ENCODE measurements around the gene SSBP3. TPM values are rescaled to one million over a fixed set of nuclear protein-coding genes. Genes with fewer than 3 reads are reported as not detected.

Gene SSBP3
- total RNA-seq, 4 donors from 2014 or later: 32.8 to 63.4 (median 47.4) TPM

DNA sequence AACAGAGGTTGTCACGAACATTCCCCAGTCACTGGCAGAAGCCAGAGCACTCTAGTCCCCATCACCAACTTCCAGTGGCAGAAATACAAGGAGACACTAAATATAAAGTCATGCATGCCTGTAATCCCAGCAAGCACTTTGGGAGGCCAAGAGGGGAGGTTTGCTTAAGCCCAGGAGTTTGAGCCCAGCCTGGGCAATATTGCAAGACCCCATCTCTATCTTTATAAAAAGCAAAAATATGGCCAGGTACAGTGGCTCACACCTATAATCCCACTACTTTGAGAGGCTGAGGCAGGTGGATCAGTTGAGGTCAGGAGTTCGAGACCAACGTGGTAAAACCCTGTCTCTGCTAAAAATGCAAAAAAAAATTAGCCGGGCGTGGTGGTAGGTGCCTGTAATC lies 212.7 kb downstream of the SSBP3 start:
- no peak for DNase-seq (ENCODE audit: extremely low spot score)
- H3K36me3 ChIP-seq: peaks cover 12 to 76% (median 49%) of the 10 kb centered on the region in 4 donors
- intact Hi-C loops (cut with DNase I): no loop called here
- no peak overlapping the region for H3K27ac ChIP-seq (replicated peaks in 1 of 4)
- no peaks in the 10 kb centered on the region for H3K27me3 ChIP-seq
- H3K9me3 ChIP-seq: no peaks in the 10 kb centered on the region
- H3K4me1 ChIP-seq: no peaks in the 10 kb centered on the region
- no peak overlapping the region for H3K4me3 ChIP-seq
- TF ChIP-seq, protein P1, sequence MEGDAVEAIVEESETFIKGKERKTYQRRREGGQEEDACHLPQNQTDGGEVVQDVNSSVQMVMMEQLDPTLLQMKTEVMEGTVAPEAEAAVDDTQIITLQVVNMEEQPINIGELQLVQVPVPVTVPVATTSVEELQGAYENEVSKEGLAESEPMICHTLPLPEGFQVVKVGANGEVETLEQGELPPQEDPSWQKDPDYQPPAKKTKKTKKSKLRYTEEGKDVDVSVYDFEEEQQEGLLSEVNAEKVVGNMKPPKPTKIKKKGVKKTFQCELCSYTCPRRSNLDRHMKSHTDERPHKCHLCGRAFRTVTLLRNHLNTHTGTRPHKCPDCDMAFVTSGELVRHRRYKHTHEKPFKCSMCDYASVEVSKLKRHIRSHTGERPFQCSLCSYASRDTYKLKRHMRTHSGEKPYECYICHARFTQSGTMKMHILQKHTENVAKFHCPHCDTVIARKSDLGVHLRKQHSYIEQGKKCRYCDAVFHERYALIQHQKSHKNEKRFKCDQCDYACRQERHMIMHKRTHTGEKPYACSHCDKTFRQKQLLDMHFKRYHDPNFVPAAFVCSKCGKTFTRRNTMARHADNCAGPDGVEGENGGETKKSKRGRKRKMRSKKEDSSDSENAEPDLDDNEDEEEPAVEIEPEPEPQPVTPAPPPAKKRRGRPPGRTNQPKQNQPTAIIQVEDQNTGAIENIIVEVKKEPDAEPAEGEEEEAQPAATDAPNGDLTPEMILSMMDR (IDR thresholded peaks at IDR 0.05): no peak
- no peak for TF ChIP-seq EP300 (IDR thresholded peaks at IDR 0.05)
- no peak for TF ChIP-seq POLR2AphosphoS5 (IDR thresholded peaks at IDR 0.05)
- no peak for TF ChIP-seq POLR2A (IDR thresholded peaks at IDR 0.05; ENCODE audit: low read depth)
- WGBS: 95% methylated on average over 5 of the region's 5 CpGs

DNA sequence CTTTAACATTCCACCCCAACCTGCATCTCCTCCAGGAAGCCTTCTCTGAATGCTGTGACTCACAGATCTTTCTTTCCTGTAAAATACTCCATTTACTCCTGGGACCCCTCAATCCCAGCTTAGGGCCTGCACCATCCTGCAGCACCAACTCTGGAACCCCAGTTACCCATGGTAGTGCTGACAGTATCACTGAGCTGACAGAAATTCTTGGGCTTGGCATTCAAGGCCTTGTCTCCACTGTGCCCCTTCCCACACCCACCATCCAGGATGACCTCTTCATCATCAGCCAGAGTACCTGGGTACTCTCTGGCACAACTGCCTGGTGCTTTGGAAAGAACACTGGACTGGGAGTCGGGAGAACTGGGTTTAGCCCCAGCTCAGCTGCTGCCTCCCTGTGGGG lies 214.7 kb downstream of the SSBP3 start:
- no peaks in the 10 kb centered on the region for H3K27me3 ChIP-seq
- H3K9me3 ChIP-seq: no peaks in the 10 kb centered on the region
- H3K4me3 ChIP-seq: no peak overlapping the region
- peaks cover 12 to 90% (median 53%) of the 10 kb centered on the region in 4 donors for H3K36me3 ChIP-seq
- WGBS: 100% methylated on average over 1 of the region's 1 CpG
- H3K27ac ChIP-seq (replicated peaks in 1 of 4): no peak overlapping the region
- intact Hi-C loops (cut with DNase I): no loop called here
- DNase-seq (ENCODE audit: extremely low spot score): no peak
- H3K4me1 ChIP-seq: no peaks in the 10 kb centered on the region
- TF ChIP-seq POLR2A (IDR thresholded peaks at IDR 0.05; ENCODE audit: low read depth) (no peak), POLR2AphosphoS5 (IDR thresholded peaks at IDR 0.05) (no peak), EP300 (IDR thresholded peaks at IDR 0.05) (no peak)
- TF ChIP-seq, protein P1 (IDR thresholded peaks at IDR 0.05): no peak

DNA sequence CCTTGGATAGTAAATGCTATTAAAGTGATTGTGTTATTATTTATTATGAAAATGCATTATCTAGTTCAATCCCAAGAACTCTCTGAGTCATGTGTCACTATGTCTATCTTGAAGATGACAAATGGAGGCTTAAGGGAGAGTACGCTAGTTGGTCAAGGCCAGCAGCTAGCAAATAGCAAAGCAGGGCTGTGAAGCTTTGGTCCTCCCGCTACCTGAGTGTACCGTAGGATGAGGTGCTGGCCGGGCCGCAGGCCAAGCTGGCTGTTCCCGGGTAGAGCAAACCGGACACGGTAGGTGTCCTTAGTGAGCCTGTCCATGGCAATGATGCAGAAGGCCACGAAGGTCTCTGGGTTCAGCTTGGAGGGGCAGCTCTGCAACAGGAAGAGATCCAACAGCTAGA lies 215.7 kb downstream of the SSBP3 start:
- TF ChIP-seq POLR2AphosphoS5 (IDR thresholded peaks at IDR 0.05): no peak
- no peak for TF ChIP-seq EP300 (IDR thresholded peaks at IDR 0.05)
- TF ChIP-seq, protein P1 (IDR thresholded peaks at IDR 0.05): no peak
- no peak for TF ChIP-seq POLR2A (IDR thresholded peaks at IDR 0.05; ENCODE audit: low read depth)
- 94% methylated on average over 5 of the region's 9 CpGs for WGBS
- intact Hi-C loops (cut with DNase I): no loop called here
- no peak overlapping the region for H3K4me3 ChIP-seq
- H3K36me3 ChIP-seq: peaks cover 12 to 83% (median 50%) of the 10 kb centered on the region in 4 donors
- H3K9me3 ChIP-seq: no peaks in the 10 kb centered on the region
- H3K4me1 ChIP-seq: no peaks in the 10 kb centered on the region
- no peaks in the 10 kb centered on the region for H3K27me3 ChIP-seq
- DNase-seq (ENCODE audit: extremely low spot score): no peak
- H3K27ac ChIP-seq (replicated peaks in 1 of 4): no peak overlapping the region

DNA sequence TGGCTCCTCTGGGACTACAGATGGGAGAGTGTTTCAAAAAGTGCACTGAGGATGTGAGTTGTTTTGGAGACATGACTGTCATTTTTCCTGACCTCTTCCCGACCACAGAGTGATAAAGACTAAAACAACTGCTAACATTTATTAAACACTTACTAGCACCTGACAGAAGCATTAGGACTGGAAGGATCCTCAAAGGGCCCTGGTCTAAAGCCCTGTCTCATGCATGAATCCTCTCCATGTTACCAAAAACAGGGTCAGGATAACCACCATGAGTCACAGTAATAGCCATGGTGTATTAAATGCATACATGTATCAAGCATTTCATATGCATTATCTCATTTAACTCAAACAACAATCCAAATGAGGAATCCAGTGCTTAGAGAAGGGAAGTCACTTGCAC lies 217.9 kb downstream of the SSBP3 start:
- Histone ChIP-seq H3K9me3 (no peaks in the 10 kb centered on the region), H3K27ac (replicated peaks in 1 of 4) (no peak overlapping the region), H3K27me3 (no peaks in the 10 kb centered on the region), H3K36me3 (peaks cover 4 to 71% (median 32%) of the 10 kb centered on the region in 4 donors), H3K4me3 (no peak overlapping the region), H3K4me1 (no peaks in the 10 kb centered on the region)
- TF ChIP-seq POLR2A (IDR thresholded peaks at IDR 0.05; ENCODE audit: low read depth): no peak
- no peak for TF ChIP-seq EP300 (IDR thresholded peaks at IDR 0.05)
- no peak for TF ChIP-seq POLR2AphosphoS5 (IDR thresholded peaks at IDR 0.05)
- TF ChIP-seq, protein P1 (IDR thresholded peaks at IDR 0.05): no peak
- no peak for DNase-seq (ENCODE audit: extremely low spot score)
- intact Hi-C loops (cut with DNase I): no loop called here
- 93% methylated on average over 1 of the region's 1 CpG for WGBS

DNA sequence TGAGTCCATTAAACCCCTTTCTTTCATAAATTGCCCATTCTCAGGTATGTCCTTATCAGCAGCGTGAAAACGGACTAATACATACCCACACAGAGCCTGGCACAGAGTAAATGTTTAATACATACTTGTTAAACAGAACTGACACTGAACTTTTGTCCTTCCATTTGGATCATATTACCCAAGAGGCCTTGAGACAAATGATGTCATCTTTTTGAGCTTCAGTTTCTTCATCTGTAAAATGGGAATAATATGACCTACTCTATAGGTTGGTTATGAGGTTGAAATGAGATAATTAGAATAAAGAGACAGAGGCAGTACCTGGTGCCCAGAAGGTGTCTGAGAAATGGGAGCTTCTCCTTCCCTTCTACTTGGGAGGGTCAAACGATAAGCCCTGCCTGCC lies 220.1 kb downstream of the SSBP3 start:
- intact Hi-C loops (cut with DNase I): no loop called here
- H3K4me1 ChIP-seq: no peaks in the 10 kb centered on the region
- no peak for DNase-seq (ENCODE audit: extremely low spot score)
- no peaks in the 10 kb centered on the region for H3K9me3 ChIP-seq
- peaks cover 4 to 60% (median 24%) of the 10 kb centered on the region in 4 donors for H3K36me3 ChIP-seq
- no peak for TF ChIP-seq POLR2A (IDR thresholded peaks at IDR 0.05; ENCODE audit: low read depth)
- TF ChIP-seq POLR2AphosphoS5 (IDR thresholded peaks at IDR 0.05): no peak
- TF ChIP-seq EP300 (IDR thresholded peaks at IDR 0.05): no peak
- TF ChIP-seq, protein P1 (IDR thresholded peaks at IDR 0.05): no peak
- H3K27ac ChIP-seq (replicated peaks in 1 of 4): no peak overlapping the region
- WGBS: 94% methylated on average over 3 of the region's 3 CpGs
- H3K27me3 ChIP-seq: no peaks in the 10 kb centered on the region
- no peak overlapping the region for H3K4me3 ChIP-seq
